OCI-LY1 (cell line): Measurements from ENCODE around the gene WDFY4.

ENCODE experiments used
- H2AFZ ChIP-seq: fragments of 200-600 bp; sonication (generic), shearing (Covaris generic); 2 replicates; pipeline ENCODE4 v1.6.0; 2014; ENCODE audit warnings: antibody characterized with exemption, mild to moderate bottlenecking, low read length
- H3F3A ChIP-seq: fragments of 200-600 bp; sonication (generic), shearing (Covaris generic); 2 replicates; pipeline ENCODE4 v1.6.0; 2014; ENCODE audit warnings: mild to moderate bottlenecking, antibody characterized with exemption, low read length, moderate library complexity; ENCODE audit not compliant: insufficient read depth
- H3K27ac ChIP-seq: fragments of 200-600 bp; sonication (generic); 2 replicates; pipeline ENCODE4 v1.5.1; 2014; ENCODE audit warnings: low read length, mixed run types, mild to moderate bottlenecking, low read depth; ENCODE audit not compliant: poor library complexity, severe bottlenecking
- H3K27me3 ChIP-seq: fragments of 200-600 bp; sonication (generic); 2 replicates; pipeline ENCODE4 v1.6.0; 2014; ENCODE audit warnings: antibody characterized with exemption, mild to moderate bottlenecking, low read length, moderate library complexity; ENCODE audit not compliant: insufficient read depth
- H3K36me3 ChIP-seq: fragments of 200-600 bp; sonication (generic); 2 replicates; pipeline ENCODE4 v1.6.1; 2014; ENCODE audit warnings: mild to moderate bottlenecking, antibody characterized with exemption, low read length, moderate library complexity, mixed read lengths; ENCODE audit not compliant: insufficient read depth
- H3K4me1 ChIP-seq: fragments of 200-600 bp; sonication (generic); 2 replicates; pipeline ENCODE4 v1.5.1; 2014; ENCODE audit warnings: mild to moderate bottlenecking, low read length, moderate library complexity; ENCODE audit not compliant: insufficient read depth, severe bottlenecking
- H3K4me2 ChIP-seq: fragments of 200-600 bp; sonication (generic), shearing (Covaris generic); 2 replicates; pipeline ENCODE4 v1.6.1; 2014; ENCODE audit warnings: low read length
- H3K4me3 ChIP-seq: fragments of 200-600 bp; sonication (generic); 2 replicates; pipeline ENCODE4 v1.5.1; 2014; ENCODE audit warnings: low read length, low read depth, mild to moderate bottlenecking, mixed read lengths; ENCODE audit not compliant: poor library complexity, severe bottlenecking
- H3K79me2 ChIP-seq: fragments of 200-600 bp; shearing (Covaris generic); 2 replicates; pipeline ENCODE4 v1.6.1; 2016; ENCODE audit warnings: mixed run types, low read length, mixed read lengths; ENCODE audit not compliant: insufficient read depth
- H3K9ac ChIP-seq: fragments of 200-600 bp; sonication (generic), shearing (Covaris generic); 2 replicates; pipeline ENCODE4 v1.6.1; 2014; ENCODE audit warnings: mild to moderate bottlenecking, low read length, mixed read lengths
- H3K9me2 ChIP-seq: fragments of 200-600 bp; sonication (generic), shearing (Covaris generic); 2 replicates; pipeline ENCODE4 v1.6.1; 2014; ENCODE audit warnings: low read depth, mild to moderate bottlenecking, low read length, mixed read lengths
- H3K9me3 ChIP-seq: fragments of 200-600 bp; shearing (Covaris generic); 2 replicates; pipeline ENCODE4 v1.6.1; 2014; ENCODE audit warnings: low read length, mixed read lengths
- H4K20me1 ChIP-seq: fragments of 200-600 bp; sonication (generic), shearing (Covaris generic); 2 replicates; pipeline ENCODE4 v1.6.0; 2016; ENCODE audit warnings: mild to moderate bottlenecking, low read length; ENCODE audit not compliant: insufficient read depth
- CTCF ChIP-seq: fragments of 200-600 bp; sonication (generic), shearing (Covaris generic); IDR thresholded peaks from 2 replicates; pipeline ENCODE4 v1.5.1; 2017; ENCODE audit warnings: mild to moderate bottlenecking, antibody characterized with exemption, low read length, moderate library complexity, mixed read lengths
- EZH2 ChIP-seq: fragments of 200-600 bp; sonication (generic), shearing (Covaris generic); IDR thresholded peaks from 2 replicates; pipeline ENCODE4 v1.8.0; 2017; ENCODE audit warnings: borderline replicate concordance, mixed run types, mild to moderate bottlenecking, antibody characterized with exemption, low read length, moderate library complexity, mixed read lengths

Gene WDFY4

GRCh38 chr10:48792687-48793096, 108.0 kb downstream of the WDFY4 start:
- Histone ChIP-seq H3K27me3 (no peaks in the 10 kb centered on the region), H3K9ac (no peak overlapping the region), H3K27ac (no peak overlapping the region), H3K36me3 (peaks cover 89% of the 10 kb centered on the region), H3K4me3 (no peak overlapping the region), H3K4me2 (no peak overlapping the region), H3K4me1 (no peaks in the 10 kb centered on the region), H4K20me1 (no peaks in the 10 kb centered on the region), H3F3A (peaks cover 2% of the 10 kb centered on the region; the same call in 1 of the 2 replicates), H3K79me2 (no peaks in the 10 kb centered on the region), H3K9me3 (no peaks in the 10 kb centered on the region), H3K9me2 (no peaks in the 10 kb centered on the region), H2AFZ (no peak overlapping the region)
- TF ChIP-seq EZH2: no peak
- no peak for TF ChIP-seq CTCF

- Histone ChIP-seq H3K4me2 (no peak overlapping the region), H3K79me2 (no peaks in the 10 kb centered on the region), H3K4me3 (no peak overlapping the region), H3K36me3 (peaks cover 91% of the 10 kb centered on the region), H3K9me2 (no peaks in the 10 kb centered on the region), H3K9ac (no peak overlapping the region), H2AFZ (no peak overlapping the region), H3K27me3 (no peaks in the 10 kb centered on the region), H4K20me1 (no peaks in the 10 kb centered on the region), H3F3A (peaks cover 10% of the 10 kb centered on the region; the same call in 1 of the 2 replicates), H3K4me1 (no peaks in the 10 kb centered on the region), H3K9me3 (no peaks in the 10 kb centered on the region), H3K27ac (no peak overlapping the region)
- TF ChIP-seq CTCF: no peak
- TF ChIP-seq EZH2: no peak
Measured at GRCh38 chr10:48794074-48794473, 109.4 kb downstream of the WDFY4 start.

GRCh38 chr10:48796713-48797245, 112.1 kb downstream of the WDFY4 start:
- H3K9ac ChIP-seq: no peak overlapping the region
- H3K4me3 ChIP-seq: no peak overlapping the region
- peaks cover 87% of the 10 kb centered on the region for H3K36me3 ChIP-seq
- no peaks in the 10 kb centered on the region for H3K79me2 ChIP-seq
- no peak overlapping the region for H2AFZ ChIP-seq
- no peak for TF ChIP-seq CTCF
- TF ChIP-seq EZH2: no peak
- no peak overlapping the region for H3K4me2 ChIP-seq
- no peak overlapping the region for H3K27ac ChIP-seq
- H3F3A ChIP-seq: peaks cover 10% of the 10 kb centered on the region; the same call in 1 of the 2 replicates
- H3K4me1 ChIP-seq: peaks cover 18% of the 10 kb centered on the region
- no peaks in the 10 kb centered on the region for H3K9me2 ChIP-seq
- H3K9me3 ChIP-seq: no peaks in the 10 kb centered on the region
- H4K20me1 ChIP-seq: no peaks in the 10 kb centered on the region
- no peaks in the 10 kb centered on the region for H3K27me3 ChIP-seq
